Measurements from ENCODE around the gene APOL3.
"Not testable (repeated sequence)": the region's sequence is repeated elsewhere in the genome, so short reads cannot be mapped to it uniquely, and the experiment has no call there.

Gene APOL3

DNA sequence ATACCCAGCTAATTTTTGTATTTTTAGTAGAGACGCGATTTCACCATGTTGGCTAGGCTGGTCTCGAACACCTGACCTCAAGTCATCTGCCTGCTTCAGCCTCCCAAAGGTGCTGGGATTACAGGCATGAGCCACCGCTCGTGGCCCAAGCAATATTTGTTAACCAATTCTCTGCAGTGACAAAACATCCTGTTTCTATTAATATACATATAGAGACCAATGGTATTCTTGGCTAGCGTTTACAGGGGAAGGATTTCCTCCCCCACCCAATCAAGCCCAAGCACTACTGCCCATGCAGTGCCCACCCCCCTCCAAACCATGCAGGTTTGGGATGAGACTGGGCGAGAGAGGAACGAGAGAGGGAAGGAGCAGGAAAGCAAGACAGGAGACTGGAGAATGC, 53.1 kb downstream of the APOL3 start:
- no peak for DNase-seq (ENCODE audit: low read depth, low spot score)
- H3K27ac ChIP-seq: no peak overlapping the region

DNA sequence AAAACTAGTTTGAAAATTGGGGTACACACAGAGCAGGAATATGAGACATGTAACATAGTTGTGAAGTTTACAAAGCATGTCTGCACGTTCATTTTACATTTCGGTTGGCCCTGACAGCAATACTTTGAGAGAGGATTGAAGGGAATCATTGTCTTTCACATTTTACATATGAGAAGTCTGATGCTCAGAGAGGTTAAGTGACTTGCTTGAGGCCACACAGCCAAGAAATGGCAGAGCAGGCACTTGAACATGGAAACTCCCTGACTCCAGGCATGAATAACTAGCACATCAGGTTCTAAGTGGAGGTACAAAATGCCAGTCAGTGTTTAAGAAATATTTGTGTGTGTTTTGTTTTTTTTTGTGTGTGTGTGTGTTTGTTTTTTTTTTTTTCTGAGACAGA, 53.6 kb downstream of the APOL3 start:
- DNase-seq (ENCODE audit: low read depth, low spot score): no peak
- H3K27ac ChIP-seq: no peak overlapping the region

DNA sequence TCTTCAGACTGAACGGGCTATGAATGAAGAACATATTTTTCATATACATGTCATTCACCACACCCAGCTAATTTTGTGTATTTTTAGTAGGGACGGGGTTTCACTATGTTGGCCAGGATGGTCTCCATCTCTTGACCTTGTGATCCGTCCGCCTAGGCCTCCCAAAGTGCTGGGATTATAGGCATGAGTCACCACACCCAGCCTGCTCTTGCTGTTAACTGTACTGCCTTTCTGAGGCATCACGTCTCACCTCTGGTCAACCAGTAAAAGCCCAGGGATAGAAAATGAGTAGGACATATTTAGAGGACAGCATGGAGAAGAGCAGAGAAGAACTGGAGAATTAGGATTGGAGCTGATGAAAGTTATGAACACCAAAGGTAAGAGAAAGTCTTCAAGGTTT, 55.6 kb downstream of the APOL3 start:
- no peak for DNase-seq (ENCODE audit: low read depth, low spot score)
- no peak overlapping the region for H3K27ac ChIP-seq

DNA sequence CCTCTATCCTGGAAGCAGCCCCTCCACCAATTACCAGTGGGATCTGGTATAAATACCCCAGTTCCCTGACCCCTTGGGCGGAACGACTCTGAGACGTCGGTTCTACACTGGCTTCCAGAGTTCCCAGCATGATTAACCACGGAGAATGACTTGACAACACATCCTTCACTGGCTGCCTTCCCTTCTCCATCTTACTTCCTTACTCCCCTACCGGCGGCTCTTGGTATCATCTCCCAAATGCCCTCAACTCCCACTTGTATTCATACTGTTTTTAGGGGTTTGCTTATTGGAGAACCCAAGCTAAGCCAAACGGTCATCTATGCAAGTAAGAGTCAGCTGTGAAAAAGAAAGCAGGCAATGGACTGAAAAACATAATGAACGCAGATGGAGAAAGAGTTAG, 56.1 kb downstream of the APOL3 start:
- no peak for DNase-seq (ENCODE audit: low read depth, low spot score)
- no peak overlapping the region for H3K27ac ChIP-seq

DNA sequence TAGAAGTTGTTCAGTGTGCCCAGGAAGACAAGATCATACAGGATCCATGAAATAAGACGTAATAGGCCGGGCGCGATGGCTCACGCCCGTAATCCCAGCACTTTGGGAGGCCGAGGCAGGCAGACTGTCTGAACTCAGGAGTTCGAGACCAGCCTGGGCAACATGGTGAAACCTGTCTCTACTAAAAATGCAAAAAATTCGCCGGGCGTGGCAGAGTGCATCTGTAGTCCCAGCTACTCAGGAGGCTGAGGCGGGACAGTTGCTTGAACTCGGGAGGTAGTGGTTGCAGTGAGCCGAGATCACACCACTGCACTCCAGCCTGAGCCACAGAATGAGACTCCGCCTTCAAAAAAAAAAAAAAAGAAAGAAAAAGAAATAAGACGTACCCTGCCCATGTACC, 56.7 kb downstream of the APOL3 start:
- no peak overlapping the region for H3K27ac ChIP-seq
- DNase-seq (ENCODE audit: low read depth, low spot score): no peak

DNA sequence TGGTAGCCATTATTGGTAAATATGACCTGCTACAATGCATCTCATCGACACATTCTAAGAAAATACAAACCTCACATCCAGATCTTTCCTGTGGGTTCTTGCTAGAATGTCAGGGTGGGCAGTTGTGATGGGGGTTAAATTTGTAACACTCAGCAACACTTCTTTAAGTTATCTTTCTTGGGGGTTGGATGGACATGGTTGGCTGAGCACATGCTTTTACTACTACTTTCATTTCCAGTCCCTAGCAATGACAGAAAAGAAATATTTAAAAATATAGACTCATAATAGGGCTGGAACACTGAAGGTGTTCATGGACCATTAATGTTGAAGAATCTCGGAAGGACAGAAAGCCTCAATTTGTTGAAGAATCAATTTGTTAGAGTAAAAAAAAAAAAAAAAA, 57.6 kb downstream of the APOL3 start:
- no peak for DNase-seq (ENCODE audit: low read depth, low spot score)
- no peak overlapping the region for H3K27ac ChIP-seq

DNA sequence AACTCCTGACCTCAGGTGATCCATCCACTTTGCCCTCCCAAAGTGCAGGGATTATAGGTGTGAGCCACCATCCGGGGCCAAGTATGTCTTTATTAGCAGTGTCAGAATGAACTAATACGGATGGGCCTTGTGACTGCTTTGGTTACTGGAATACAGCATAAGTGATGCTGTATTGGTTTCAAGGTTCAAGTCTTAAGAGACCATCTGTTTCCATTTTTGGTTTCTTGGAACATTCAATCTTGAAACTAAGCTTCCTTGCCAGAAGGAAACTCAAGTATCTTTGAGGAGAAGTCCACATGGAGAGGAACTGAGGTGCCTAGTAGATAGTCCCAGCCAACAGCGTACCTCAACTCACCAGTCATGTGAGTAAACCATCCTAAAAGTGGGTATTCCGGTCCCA, 58.8 kb downstream of the APOL3 start:
- no peak for DNase-seq (ENCODE audit: low read depth, low spot score)

DNA sequence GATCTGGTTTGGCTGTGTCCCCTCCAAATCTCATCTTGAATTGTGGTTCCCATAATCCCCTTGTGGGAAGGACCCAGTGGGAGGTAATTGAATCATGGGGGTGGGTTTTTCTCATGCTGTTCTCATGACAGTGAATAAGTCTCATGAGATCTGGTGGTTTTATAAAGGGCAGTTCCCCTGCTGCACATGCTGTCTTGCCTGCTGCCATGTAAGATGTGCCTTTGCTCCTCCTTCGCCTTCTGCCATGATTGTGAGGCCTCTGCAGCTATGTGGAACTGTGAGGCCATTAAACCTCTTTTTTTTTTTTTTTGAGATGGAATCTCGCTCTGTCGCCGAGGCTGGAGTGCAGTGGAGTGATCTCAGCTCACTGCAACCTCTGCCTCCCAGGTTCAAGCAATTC, 59.6 kb downstream of the APOL3 start:
- DNase-seq (ENCODE audit: low read depth, low spot score); H3K27ac ChIP-seq: not testable (repeated sequence)

More for the DNA sequence above, 58.8 kb downstream of the APOL3 start:
- H3K27ac ChIP-seq: no peak overlapping the region

DNA sequence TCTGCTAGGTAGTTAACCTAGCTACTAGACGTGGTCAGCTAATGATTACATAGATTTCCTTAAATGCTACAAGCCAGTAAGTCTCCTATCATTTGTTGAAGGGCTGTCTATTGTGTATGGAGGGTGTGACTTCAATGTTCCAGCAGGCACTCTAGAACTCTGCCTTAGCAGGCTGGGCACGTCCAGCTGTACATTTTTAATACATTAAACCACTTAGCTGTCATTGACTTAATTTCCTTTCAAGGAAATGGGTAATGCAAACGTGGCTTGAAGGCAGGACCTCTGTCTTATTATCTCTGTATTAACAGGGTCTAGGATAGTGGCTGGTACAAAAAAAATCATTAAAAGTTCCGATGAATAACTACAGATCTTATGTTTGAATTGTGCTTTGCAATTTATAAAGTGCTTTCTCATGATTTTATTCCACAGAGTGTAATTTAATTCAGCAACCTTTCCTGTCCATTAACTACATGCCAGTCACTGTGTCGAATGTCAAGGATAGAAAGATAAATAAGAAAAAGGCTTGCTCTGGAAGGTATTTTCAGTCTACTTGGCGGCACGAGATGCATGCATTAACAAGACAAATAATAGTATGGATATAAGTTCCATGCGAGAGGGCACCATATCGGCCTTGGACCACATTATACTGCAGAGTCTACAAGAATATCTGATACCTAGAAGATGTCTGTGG, 60.3 kb downstream of the APOL3 start:
- DNase-seq (ENCODE audit: low read depth, low spot score): no peak

DNA sequence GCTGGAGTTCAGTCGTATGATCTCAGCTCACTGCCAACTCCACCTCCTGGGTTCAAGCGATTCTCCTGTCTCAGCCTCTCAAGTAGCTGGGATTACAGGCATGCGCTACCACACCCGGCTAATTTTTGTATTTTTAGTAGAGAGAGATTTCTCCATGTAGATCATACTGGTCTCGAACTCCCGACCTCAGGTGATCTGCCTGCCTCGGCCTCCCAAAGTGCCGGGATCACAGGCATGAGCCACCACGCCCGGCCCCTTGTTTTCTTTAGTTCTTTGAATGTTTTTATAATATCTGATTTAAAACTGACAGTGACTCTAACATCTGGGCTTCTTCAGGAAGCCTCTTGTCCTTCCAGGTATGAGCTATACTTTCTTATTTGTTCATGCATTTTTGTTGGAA, 61.0 kb downstream of the APOL3 start:
- not testable (repeated sequence) for DNase-seq (ENCODE audit: low read depth, low spot score); H3K27ac ChIP-seq

More for the DNA sequence above, 60.3 kb downstream of the APOL3 start:
- H3K27ac ChIP-seq: no peak overlapping the region

DNA sequence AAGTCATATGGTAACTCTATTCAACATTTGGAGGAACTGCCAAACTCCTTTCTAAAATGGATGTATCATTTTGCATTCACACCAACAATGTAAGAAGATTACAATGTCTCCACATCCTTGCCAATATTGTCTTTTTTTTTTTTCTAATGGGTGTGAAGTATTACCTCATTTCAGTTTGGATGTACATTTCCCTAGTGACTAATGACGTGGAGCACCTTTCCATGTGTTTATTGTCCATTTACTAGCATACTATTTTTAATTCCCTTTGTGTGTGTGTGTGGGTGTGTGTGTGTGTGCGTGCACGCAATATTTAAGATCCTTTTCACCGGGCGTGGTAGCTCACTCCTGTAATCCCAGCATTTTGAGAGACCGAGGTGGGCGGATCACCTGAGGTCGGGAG, 62.7 kb downstream of the APOL3 start:
- H3K27ac ChIP-seq: no peak overlapping the region
- no peak for DNase-seq (ENCODE audit: low read depth, low spot score)

DNA sequence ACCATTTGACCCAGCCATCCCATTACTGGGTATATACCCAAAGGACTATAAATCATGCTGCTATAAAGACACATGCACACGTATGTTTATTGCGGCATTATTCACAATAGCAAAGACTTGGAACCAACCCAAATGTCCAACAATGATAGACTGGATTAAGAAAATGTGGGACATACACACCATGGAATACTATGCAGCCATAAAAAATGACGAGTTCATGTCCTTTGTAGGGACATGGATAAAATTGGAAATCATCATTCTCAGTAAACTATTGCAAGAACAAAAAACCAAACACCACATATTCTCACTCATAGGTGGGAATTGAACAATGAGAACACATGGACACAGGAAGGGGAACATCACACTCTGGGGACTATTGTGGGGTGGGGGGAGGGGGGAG, 69.8 kb downstream of the APOL3 start:
- DNase-seq (ENCODE audit: low read depth, low spot score); H3K27ac ChIP-seq: not testable (repeated sequence)
